H1 (cell line): ENCODE measurements around the gene KIAA1755. TPM values are rescaled to one million over a fixed set of nuclear protein-coding genes. Genes with fewer than 3 reads are reported as not detected.

ENCODE experiments used
- EP300 ChIP-seq, 2 experiments: IDR thresholded peaks; 1 replicate in 1 of 2; 2 replicates in 1 of 2; pipeline ENCODE4 v1.6.1; 2011 to 2012; ENCODE audit warnings: low read depth in 2 of 2, low read length in 2 of 2, mild to moderate bottlenecking in 2 of 2, borderline replicate concordance in 1 of 2, inconsistent platforms in 1 of 2, moderate library complexity in 1 of 2
- KDM1A ChIP-seq: fragments of 200-600, 300-600 bp; sonication (generic); IDR thresholded peaks from 2 replicates; pipeline ENCODE4 v1.7.1; 2016; ENCODE audit warnings: mild to moderate bottlenecking, low read length, borderline replicate concordance
- KDM4A ChIP-seq: IDR thresholded peaks from one replicate; pipeline ENCODE4 v1.7.1; 2012; ENCODE audit warnings: low read depth, mild to moderate bottlenecking, moderate library complexity, low read length, inconsistent platforms; ENCODE audit not compliant: severe bottlenecking
- SAP30 ChIP-seq: fragments of 300-600 bp; sonication (generic); IDR thresholded peaks from 2 replicates; pipeline ENCODE4 v1.7.1; 2012; ENCODE audit warnings: low read length, moderate library complexity, mild to moderate bottlenecking, inconsistent platforms; ENCODE audit not compliant: insufficient read depth, insufficient replicate concordance
- SIX5 ChIP-seq: IDR thresholded peaks from 2 replicates; pipeline ENCODE4 v1.6.1; 2011; ENCODE audit warnings: mild to moderate bottlenecking, low read depth, low read length
- polyA plus RNA-seq, 7 experiments: library from polyadenylated mRNA; depleted of rRNA in 3 of 7; stranded (reverse) in 5 of 7; unstranded in 2 of 7; fragments of >200 nt in 5 of 7; fragments of 200-250 nt in 2 of 7; gene quantifications; 1 replicate in 5 of 7; 2 replicates in 1 of 7; 4 replicates in 1 of 7; pipeline versions ENCODE4 v1.2.1 to v1.2.3, GENCODE V29; 2011 to 2013; ENCODE audit warnings: missing spikeins in 2 of 7, mixed read lengths in 2 of 7
- total RNA-seq: library from RNA; stranded (reverse); fragmentation: NEBNext Ultra II Directional; extraction: Animal tissue kit (Norgen Biotek cat#: 25700); gene quantifications from 2 replicates; pipeline ENCODE4 v1.2.1, GENCODE V29; 2021

The KIAA1755 gene
- total and polyA plus RNA-seq, 2 of the 8 experiments (the other 6 are each of a cell fraction or from before 2014, with no cell fraction given): 0.23 TPM; not detected in 1

DNA sequence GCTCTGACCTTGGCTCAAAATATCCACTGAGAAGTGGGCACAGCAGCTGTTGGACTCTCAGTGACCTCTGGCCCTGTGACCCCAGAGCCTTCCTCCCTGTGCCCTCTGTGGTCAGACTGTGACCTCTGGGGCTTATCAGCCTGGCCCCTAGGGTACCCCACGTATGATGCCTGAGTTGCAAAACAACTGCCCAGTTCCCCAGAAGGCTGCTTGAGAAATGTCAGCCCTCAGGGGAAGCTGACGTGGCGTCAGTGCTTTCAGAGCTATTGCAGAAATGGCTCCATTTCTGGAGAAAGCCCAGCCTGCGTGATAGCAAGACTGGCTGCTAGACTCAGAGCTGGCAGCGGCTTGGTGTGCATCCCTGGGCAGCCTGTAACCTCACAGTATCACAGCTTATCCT, 63.9 kb downstream of the KIAA1755 start (continued):
- TF ChIP-seq SAP30 (no peak), SIX5 (no peak), EP300 (IDR thresholded peaks at IDR 0.05; ENCODE audit: borderline replicate concordance in 1 of 2, low read depth in 2 of 2, low read length in 2 of 2) (no peak), KDM1A (no peak), KDM4A (no peak)
